Measurements from ENCODE around the gene DDIT3. TPM values are rescaled to one million over a fixed set of nuclear protein-coding genes. Genes with fewer than 3 reads are reported as not detected.

The DDIT3 gene
- total and polyA plus RNA-seq, 2 of the 8 experiments (the other 6 are each of a cell fraction or from before 2014, with no cell fraction given): 4.9 to 5.7 TPM

DNA sequence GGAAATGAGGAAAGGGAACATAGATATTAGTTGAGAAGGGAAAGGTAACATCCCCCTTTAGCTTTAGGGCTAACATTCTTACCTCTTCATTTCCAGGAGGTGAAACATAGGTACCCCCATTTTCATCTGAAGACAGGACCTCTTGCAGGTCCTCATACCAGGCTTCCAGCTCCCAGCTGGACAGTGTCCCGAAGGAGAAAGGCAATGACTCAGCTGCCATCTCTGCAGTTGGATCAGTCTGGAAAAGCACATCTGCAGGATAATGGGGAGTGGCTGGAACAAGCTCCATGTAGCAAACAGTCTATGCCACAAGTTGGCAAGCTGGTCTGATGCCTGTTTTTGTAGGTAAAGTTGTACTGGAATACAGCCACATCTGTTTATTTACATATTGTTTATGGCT is 3.1 kb downstream of the DDIT3 start:
- peaks cover 4 to 15% (median 12%) of the 10 kb centered on the region in 4 experiments for H3K4me1 ChIP-seq (replicated peaks in 1 of 4; ENCODE audit: control insufficient read depth in 3 of 4, insufficient read depth in 4 of 4, low read length in 3 of 4)
- POLR2A ChIA-PET (ENCODE audit: partially characterized antibody): interaction anchor here (0.7 to 6.0 kb wide), 13 partner anchors 6 to 285 kb away, joined by 3 to 60 read pairs (median 6); partner anchors contain the start of gene DCTN2
- H3K56ac ChIP-seq (replicated peaks; ENCODE audit: insufficient read length, low read depth, low read length): no peak overlapping the region
- no peak overlapping the region; the same call in 1 of the 2 replicates for H3K27ac ChIP-seq (ENCODE audit: low read depth, low read length)
- CTCF ChIA-PET (ENCODE audit: partially characterized antibody): interaction anchor here (0.6 to 1.5 kb wide), 5 partner anchors 17 to 42 kb away, joined by 3 to 5 read pairs (median 3); no protein-coding TSS in a partner anchor
- no peak overlapping the region for H3K23ac ChIP-seq (ENCODE audit: insufficient read length)
- no peaks in the 10 kb centered on the region for H3K79me1 ChIP-seq (ENCODE audit: low read depth, low read length)
- H3K18ac ChIP-seq (ENCODE audit: extremely low read depth, low read length): no peak overlapping the region
- H4K20me1 ChIP-seq (replicated peaks in 1 of 2; ENCODE audit: control insufficient read depth in 1 of 2, insufficient read depth in 2 of 2, low read length in 2 of 2): peaks cover 7 to 14% of the 10 kb centered on the region in 2 experiments
- no peak overlapping the region for H2AFZ ChIP-seq (ENCODE audit: low read length)
- no peak overlapping the region for H2BK5ac ChIP-seq (ENCODE audit: low read depth, low read length)
- H4K5ac ChIP-seq (ENCODE audit: insufficient read length, low read depth, low read length): no peak overlapping the region
- FAIRE-seq: no peak
- H2AK5ac ChIP-seq (ENCODE audit: low read depth, low read length): no peak overlapping the region
- H2BK15ac ChIP-seq (ENCODE audit: low read length): no peak overlapping the region
- no peak overlapping the region for H2BK12ac ChIP-seq (ENCODE audit: low read depth, low read length)
- TF ChIP-seq SAP30 (IDR thresholded peaks at IDR 0.05; ENCODE audit: insufficient read depth, insufficient replicate concordance, low read length) (no peak), SIN3A (conservative IDR thresholded peaks at IDR 0.05 in 1 of 2, IDR thresholded peaks at IDR 0.05 in 1 of 2; ENCODE audit: low read depth in 1 of 2, low read length in 2 of 2) (no peak), TEAD4 (IDR thresholded peaks at IDR 0.05; ENCODE audit: low read depth, low read length) (no peak), HDAC2 (IDR thresholded peaks at IDR 0.05; ENCODE audit: borderline replicate concordance in 1 of 2, low read depth in 2 of 2, low read length in 2 of 2) (no peak), SP4 (IDR thresholded peaks at IDR 0.05; ENCODE audit: low read length) (no peak), CHD2 (IDR thresholded peaks at IDR 0.05; ENCODE audit: low read length) (no peak), SUZ12 (IDR thresholded peaks at IDR 0.05; ENCODE audit: low read length) (no peak), EGR1 (IDR thresholded peaks at IDR 0.05; ENCODE audit: borderline replicate concordance, low read depth, low read length) (no peak), KDM5A (IDR thresholded peaks at IDR 0.05; ENCODE audit: low read length) (no peak), MAFK (IDR thresholded peaks at IDR 0.05; ENCODE audit: low read depth, low read length) (no peak), RFX5 (IDR thresholded peaks at IDR 0.05; ENCODE audit: borderline replicate concordance, low read depth, low read length) (no peak), EP300 (IDR thresholded peaks at IDR 0.05; ENCODE audit: borderline replicate concordance in 1 of 2, low read depth in 2 of 2, low read length in 2 of 2) (no peak), KDM4A (IDR thresholded peaks at IDR 0.05; ENCODE audit: low read depth, low read length, severe bottlenecking) (no peak)
- no peak overlapping the region for H2BK20ac ChIP-seq (ENCODE audit: low read length)
- no peak for DNase-seq (ENCODE audit: low read depth in 1 of 2, low spot score in 2 of 2)
- no peak overlapping the region for H3K14ac ChIP-seq (ENCODE audit: insufficient read length)
- H3K79me2 ChIP-seq (ENCODE audit: control insufficient read depth in 1 of 2, insufficient read depth in 2 of 2, low read length in 2 of 2): peaks cover 0 to 20% of the 10 kb centered on the region in 2 experiments; a peak in 2 of 4 replicates
- no peak overlapping the region for H2BK120ac ChIP-seq (replicated peaks; ENCODE audit: low read depth, low read length)
- no peak overlapping the region for H4K91ac ChIP-seq (replicated peaks; ENCODE audit: insufficient read length, low read length)
- H3K23me2 ChIP-seq (ENCODE audit: low read depth, low read length): peaks cover 14% of the 10 kb centered on the region
- no peak overlapping the region for H3K9ac ChIP-seq (replicated peaks in 1 of 4; ENCODE audit: extremely low read depth in 1 of 4, low read depth in 3 of 4, low read length in 3 of 4)
- no peaks in the 10 kb centered on the region for H3K9me3 ChIP-seq (ENCODE audit: insufficient read depth in 2 of 2, low read depth in 1 of 2, low read length in 1 of 2)
- no peak overlapping the region for H3K4me3 ChIP-seq (ENCODE audit: extremely low read depth in 1 of 4, insufficient read depth in 2 of 4, low read depth in 3 of 4, low read length in 4 of 4)
- H3K4me2 ChIP-seq (ENCODE audit: insufficient read depth in 1 of 2, low read depth in 2 of 2, low read length in 2 of 2): no peak overlapping the region; a peak in 1 of 4 replicates
- H4K8ac ChIP-seq (ENCODE audit: extremely low read depth, insufficient read depth, low read length): no peak overlapping the region
- H3K27me3 ChIP-seq (replicated peaks in 1 of 4; ENCODE audit: control insufficient read depth in 3 of 4, extremely low read depth in 1 of 4, insufficient read depth in 3 of 4, low read length in 3 of 4): no peaks in the 10 kb centered on the region
- no peak overlapping the region for H3K4ac ChIP-seq (replicated peaks; ENCODE audit: insufficient read length, low read depth, low read length)
- H3K36me3 ChIP-seq (ENCODE audit: control insufficient read depth in 2 of 4, insufficient read depth in 4 of 4, low read length in 3 of 4): peaks cover 41 to 67% (median 52%) of the 10 kb centered on the region in 4 experiments
- 100% methylated on average over 1 of the region's 1 CpG; no CpG with 5 or more reads in 1 of the 2 experiments for WGBS, 2 experiments (ENCODE audit: extremely low coverage in 1 of 2, insufficient coverage in 1 of 2, insufficient read length in 1 of 2, insufficient replicate concordance in 2 of 2, low coverage in 1 of 2, low lambda C conversion rate in 2 of 2, missing lambda C conversion rate in 1 of 2)

All from H1 (cell line).